Measurements from ENCODE around the gene MRPL46. TPM values are rescaled to one million over a fixed set of nuclear protein-coding genes. Genes with fewer than 3 reads are reported as not detected.

Gene MRPL46
- total and polyA plus RNA-seq, 2 of the 13 experiments (the other 11 are each of a cell fraction or from before 2014, with no cell fraction given), result 62.9 to 79.2 TPM

DNA sequence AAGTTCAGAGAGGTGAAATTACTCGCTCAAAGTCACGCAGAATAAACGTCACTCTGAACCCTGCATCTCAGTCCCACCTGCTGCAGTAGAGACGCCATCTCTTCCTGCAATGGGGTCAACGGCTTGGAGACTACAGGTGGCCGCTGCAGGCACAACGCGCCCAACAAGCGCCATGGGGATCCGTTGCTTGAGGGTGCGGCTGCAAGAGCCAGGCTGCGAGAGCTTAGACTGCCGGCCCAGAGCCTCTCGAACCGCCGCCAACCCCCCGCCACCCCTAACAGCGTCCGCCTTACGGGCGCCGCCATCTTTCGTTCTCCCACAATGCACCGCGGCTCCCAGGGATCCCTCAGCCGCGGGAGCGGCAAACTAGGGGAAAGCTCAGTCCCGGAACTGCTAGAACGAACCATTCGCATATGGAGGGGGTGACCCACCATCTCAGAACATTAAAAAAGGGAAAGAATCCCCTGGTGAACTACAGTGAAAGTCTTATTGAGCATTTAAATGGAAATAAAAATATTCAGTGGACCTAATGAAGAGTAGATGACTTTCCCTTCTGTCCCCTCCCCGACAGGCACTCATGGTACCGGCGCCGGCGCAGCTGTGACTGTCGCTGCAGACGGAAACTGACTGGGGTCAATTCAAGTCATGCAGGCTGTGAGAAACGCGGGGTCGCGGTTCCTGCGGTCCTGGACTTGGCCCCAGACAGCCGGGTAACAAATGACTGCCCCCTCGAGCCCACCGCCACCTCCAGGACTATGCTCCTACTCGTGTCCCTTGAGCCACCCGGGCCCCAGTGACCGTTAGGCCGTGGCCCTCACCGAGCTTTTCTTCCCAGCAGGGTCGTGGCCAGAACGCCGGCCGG lies at the start of gene MRPL46, which contains the start of gene MRPS11 (continued):
- TF ChIP-seq, protein P1, sequence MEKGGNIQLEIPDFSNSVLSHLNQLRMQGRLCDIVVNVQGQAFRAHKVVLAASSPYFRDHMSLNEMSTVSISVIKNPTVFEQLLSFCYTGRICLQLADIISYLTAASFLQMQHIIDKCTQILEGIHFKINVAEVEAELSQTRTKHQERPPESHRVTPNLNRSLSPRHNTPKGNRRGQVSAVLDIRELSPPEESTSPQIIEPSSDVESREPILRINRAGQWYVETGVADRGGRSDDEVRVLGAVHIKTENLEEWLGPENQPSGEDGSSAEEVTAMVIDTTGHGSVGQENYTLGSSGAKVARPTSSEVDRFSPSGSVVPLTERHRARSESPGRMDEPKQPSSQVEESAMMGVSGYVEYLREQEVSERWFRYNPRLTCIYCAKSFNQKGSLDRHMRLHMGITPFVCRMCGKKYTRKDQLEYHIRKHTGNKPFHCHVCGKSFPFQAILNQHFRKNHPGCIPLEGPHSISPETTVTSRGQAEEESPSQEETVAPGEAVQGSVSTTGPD (CRISPR knock-in tag; IDR thresholded peaks at IDR 0.05), result peak; percentile 54; the same call in 1 of the 2 replicates
- TF ChIP-seq ZZZ3 (CRISPR knock-in tag; IDR thresholded peaks at IDR 0.05; ENCODE audit: borderline replicate concordance), result 0 out of 2 replicates have a peak, but pooled peaks have one; percentile 83
- TF ChIP-seq, protein P2, sequence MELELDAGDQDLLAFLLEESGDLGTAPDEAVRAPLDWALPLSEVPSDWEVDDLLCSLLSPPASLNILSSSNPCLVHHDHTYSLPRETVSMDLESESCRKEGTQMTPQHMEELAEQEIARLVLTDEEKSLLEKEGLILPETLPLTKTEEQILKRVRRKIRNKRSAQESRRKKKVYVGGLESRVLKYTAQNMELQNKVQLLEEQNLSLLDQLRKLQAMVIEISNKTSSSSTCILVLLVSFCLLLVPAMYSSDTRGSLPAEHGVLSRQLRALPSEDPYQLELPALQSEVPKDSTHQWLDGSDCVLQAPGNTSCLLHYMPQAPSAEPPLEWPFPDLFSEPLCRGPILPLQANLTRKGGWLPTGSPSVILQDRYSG (CRISPR knock-in tag; IDR thresholded peaks at IDR 0.05), result peak; percentile 76; the same call in 1 of the 2 replicates
- peak; percentile 71 for TF ChIP-seq ZNF792 (CRISPR knock-in tag; IDR thresholded peaks at IDR 0.05)
- TF ChIP-seq, protein P3, sequence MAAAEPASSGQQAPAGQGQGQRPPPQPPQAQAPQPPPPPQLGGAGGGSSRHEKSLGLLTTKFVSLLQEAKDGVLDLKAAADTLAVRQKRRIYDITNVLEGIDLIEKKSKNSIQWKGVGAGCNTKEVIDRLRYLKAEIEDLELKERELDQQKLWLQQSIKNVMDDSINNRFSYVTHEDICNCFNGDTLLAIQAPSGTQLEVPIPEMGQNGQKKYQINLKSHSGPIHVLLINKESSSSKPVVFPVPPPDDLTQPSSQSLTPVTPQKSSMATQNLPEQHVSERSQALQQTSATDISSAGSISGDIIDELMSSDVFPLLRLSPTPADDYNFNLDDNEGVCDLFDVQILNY (CRISPR knock-in tag; conservative IDR thresholded peaks at IDR 0.05), result peak; percentile 93
- peak; percentile 79 for TF ChIP-seq PHF8 (CRISPR knock-in tag; IDR thresholded peaks at IDR 0.05)
- TF ChIP-seq, protein P4, sequence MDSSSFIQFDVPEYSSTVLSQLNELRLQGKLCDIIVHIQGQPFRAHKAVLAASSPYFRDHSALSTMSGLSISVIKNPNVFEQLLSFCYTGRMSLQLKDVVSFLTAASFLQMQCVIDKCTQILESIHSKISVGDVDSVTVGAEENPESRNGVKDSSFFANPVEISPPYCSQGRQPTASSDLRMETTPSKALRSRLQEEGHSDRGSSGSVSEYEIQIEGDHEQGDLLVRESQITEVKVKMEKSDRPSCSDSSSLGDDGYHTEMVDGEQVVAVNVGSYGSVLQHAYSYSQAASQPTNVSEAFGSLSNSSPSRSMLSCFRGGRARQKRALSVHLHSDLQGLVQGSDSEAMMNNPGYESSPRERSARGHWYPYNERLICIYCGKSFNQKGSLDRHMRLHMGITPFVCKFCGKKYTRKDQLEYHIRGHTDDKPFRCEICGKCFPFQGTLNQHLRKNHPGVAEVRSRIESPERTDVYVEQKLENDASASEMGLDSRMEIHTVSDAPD (CRISPR knock-in tag; IDR thresholded peaks at IDR 0.05), result peak; percentile 32; the same call in 1 of the 2 replicates
